Measurements from ENCODE around the gene ADGRB2.

The ADGRB2 gene

GRCh38 chr1:31795801-31796621 is 31.9 kb upstream of the ADGRB2 start:
- DNase-seq: no peak

GRCh38 chr1:31795096-31795675 is 31.0 kb upstream of the ADGRB2 start:
- DNase-seq: no peak

GRCh38 chr1:31793586-31794285 is 29.6 kb upstream of the ADGRB2 start:
- DNase-seq: no peak

- DNase-seq: no peak
These were observed 28.9 kb upstream of the ADGRB2 start for GRCh38 chr1:31793086-31793485.

DNA sequence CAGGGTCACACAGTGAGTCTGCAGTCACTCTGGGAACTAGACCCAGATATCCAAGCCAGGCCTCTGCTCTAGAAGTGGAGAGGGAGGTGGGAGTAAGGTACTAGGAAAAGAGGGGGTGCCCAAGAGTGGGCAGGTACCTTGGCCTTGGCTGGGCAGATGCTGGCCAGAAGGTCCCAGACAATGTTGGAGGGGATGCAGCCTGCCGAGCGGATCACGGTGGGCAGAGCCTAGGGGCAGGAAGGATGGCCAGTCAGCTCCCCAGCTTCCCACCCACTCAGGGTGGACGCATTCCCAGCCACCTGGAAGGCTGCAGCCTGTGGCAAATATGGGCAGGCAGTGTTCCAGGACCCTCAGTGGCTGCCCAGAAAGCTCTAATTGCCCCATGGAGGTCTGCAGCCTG is 28.4 kb upstream of the ADGRB2 start:
- DNase-seq: no peak

DNA sequence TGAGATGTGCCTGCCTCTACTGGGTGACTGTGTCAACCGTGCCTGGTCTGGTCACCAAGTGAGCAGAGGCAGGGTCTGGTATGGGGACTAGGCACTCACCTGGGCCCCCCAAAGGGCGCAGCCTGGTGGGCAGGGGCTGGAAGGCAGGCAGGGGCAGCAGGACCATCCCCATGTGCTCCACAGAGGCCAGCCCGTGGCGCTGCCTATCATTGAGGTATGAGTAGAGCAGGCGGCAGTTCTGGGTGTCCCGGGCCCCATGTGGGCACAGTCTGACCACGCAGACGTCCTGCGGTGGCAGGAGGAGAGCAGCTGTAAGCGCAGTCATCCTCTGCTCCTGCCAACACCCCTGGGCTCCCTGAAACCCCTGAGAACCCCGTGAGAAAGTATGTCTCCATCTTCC is 28.0 kb upstream of the ADGRB2 start:
- no peak for DNase-seq

DNA sequence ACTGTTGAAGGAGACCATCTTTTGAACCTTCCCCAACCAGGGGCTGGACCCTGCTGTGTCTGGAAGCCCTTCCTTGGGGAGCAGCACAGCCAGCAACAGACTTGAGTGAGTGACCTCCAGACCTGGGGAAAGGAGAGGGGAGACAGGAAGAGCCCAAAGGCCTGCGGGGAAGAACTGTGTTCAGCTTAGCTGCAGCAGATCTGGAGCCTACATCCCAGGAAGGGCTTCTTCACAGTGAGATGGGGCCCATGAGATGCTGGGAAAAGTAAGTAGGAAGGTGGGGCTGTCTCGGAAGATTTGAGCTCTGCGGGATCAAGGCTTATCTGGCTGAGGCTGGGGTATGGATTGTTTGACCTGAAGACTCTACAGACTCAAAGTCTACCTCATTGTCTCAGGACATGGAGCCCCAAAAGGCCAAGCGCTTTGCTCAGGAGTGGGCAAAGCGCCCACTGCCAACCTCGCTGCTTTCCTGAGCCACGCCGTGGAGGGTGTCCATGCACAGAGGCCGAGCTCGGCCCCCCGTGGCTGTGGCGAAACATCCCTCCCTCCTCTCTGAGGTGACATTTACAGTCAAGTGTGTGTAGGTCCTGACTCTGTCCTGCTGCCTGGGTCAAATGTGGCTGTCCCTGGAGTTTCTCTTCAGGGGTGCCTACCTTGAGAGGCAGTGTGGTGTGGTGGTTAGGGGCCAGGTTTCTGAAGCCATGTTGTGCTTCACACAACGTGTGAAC is 27.2 kb upstream of the ADGRB2 start:
- DNase-seq: no peak

DNA sequence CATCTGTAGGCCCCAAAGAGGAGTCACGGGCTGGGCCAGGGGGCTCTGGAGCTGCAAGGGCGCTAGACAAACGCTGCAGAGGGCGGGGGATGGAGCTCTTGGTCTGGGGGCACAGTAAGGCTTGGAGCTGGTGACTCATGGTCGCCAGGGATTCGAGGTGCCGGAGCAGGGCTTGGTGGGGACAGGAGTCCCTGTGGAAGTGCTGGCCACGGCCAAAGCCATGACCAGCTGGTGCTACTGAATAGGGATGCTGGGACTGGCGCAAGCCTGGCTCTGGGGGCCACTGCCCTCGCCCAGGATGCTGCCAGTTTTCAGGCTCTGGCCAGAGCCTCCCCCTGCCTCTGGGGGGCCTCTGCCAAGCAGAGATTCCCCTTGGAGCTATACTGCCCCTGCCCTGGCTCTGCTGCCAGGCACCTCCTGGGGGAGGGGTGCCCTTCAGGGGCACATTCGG is 26.5 kb upstream of the ADGRB2 start:
- DNase-seq: no peak

DNA sequence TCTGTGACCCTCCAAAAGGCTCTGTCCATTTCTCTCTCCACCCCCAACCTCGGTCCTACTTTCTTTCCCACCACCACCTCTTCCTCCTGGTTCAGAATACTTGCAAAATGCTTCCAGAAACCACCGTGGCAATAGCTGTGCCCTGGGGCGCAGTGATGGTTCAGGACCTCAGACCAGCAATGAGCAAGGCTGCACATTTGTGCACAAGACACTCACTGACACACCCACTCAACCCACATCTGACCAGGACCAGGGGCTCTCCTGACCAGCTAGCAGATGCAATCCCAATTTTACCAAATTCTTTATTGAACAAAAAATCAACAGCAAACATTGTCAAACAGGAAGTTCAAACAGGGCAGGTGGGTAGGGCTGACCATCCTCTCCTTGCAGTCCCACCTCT is 26.0 kb upstream of the ADGRB2 start:
- DNase-seq: no peak

GRCh38 chr1:31789259-31790065 is 25.3 kb upstream of the ADGRB2 start:
- DNase-seq: peak; percentile 37

- DNase-seq: no peak
These were observed 24.7 kb upstream of the ADGRB2 start for GRCh38 chr1:31788825-31789256.

GRCh38 chr1:31788138-31788824 is 24.1 kb upstream of the ADGRB2 start:
- DNase-seq: peak; percentile 5

DNA sequence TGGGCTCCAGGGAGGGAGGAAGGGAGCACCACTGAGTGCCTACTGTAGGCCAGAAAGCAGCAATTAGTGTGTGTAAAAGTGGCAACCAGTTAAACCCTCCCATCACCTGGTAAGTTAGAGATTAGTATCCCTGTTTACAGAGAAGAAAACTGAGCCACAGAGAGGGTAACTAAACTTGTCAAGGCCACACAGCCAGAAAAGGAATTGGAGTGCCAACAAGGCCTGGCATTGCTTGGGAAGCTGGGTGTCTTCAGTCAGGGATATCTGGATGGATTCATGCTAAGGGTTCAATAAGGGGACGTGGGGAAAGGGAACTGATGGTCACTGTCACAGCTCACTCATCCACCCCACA is 23.6 kb upstream of the ADGRB2 start:
- no peak for DNase-seq

- no peak for DNase-seq
These were observed 23.1 kb upstream of the ADGRB2 start for GRCh38 chr1:31787261-31787660.

GRCh38 chr1:31786366-31787060 is 22.4 kb upstream of the ADGRB2 start:
- DNase-seq: peak; percentile 70

GRCh38 chr1:31785947-31786290 is 21.8 kb upstream of the ADGRB2 start:
- DNase-seq: no peak

GRCh38 chr1:31785020-31785946 is 21.1 kb upstream of the ADGRB2 start:
- DNase-seq: no peak

- no peak for DNase-seq
These were observed 20.3 kb upstream of the ADGRB2 start for GRCh38 chr1:31784356-31785019.

GRCh38 chr1:31783846-31784245 is 19.7 kb upstream of the ADGRB2 start:
- no peak for DNase-seq

All from NCI-H748 treated with DMSO at 0.1 percent for 48 hours (cell line).